Measurements from ENCODE around the gene PDCD5.

DNA sequence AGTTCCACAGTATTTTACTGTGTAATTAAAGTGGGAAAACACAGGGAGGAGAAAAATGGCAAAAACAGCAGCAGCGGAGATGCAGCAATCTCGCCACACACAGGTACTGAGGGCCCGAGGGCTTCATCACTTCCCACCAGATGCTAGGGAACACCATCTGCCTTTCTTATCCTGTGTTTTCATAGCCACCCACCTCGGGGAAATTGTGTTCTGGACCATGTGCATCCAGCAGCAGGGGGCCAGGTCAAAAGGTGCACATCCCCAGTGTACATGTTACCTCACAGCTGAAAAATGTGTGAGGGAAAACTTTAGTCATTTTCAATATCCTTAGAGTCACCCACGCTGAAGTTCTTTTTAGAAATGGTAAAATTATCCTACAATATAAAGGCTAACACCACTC is 30.2 kb downstream of the PDCD5 start:
- TF ChIP-seq, protein P1, sequence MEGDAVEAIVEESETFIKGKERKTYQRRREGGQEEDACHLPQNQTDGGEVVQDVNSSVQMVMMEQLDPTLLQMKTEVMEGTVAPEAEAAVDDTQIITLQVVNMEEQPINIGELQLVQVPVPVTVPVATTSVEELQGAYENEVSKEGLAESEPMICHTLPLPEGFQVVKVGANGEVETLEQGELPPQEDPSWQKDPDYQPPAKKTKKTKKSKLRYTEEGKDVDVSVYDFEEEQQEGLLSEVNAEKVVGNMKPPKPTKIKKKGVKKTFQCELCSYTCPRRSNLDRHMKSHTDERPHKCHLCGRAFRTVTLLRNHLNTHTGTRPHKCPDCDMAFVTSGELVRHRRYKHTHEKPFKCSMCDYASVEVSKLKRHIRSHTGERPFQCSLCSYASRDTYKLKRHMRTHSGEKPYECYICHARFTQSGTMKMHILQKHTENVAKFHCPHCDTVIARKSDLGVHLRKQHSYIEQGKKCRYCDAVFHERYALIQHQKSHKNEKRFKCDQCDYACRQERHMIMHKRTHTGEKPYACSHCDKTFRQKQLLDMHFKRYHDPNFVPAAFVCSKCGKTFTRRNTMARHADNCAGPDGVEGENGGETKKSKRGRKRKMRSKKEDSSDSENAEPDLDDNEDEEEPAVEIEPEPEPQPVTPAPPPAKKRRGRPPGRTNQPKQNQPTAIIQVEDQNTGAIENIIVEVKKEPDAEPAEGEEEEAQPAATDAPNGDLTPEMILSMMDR (IDR thresholded peaks at IDR 0.05; ENCODE audit: insufficient read depth, low read length) = no peak
- no peak for TF ChIP-seq POLR2AphosphoS5 (IDR thresholded peaks at IDR 0.05; ENCODE audit: low read depth)
- TF ChIP-seq, protein P2, sequence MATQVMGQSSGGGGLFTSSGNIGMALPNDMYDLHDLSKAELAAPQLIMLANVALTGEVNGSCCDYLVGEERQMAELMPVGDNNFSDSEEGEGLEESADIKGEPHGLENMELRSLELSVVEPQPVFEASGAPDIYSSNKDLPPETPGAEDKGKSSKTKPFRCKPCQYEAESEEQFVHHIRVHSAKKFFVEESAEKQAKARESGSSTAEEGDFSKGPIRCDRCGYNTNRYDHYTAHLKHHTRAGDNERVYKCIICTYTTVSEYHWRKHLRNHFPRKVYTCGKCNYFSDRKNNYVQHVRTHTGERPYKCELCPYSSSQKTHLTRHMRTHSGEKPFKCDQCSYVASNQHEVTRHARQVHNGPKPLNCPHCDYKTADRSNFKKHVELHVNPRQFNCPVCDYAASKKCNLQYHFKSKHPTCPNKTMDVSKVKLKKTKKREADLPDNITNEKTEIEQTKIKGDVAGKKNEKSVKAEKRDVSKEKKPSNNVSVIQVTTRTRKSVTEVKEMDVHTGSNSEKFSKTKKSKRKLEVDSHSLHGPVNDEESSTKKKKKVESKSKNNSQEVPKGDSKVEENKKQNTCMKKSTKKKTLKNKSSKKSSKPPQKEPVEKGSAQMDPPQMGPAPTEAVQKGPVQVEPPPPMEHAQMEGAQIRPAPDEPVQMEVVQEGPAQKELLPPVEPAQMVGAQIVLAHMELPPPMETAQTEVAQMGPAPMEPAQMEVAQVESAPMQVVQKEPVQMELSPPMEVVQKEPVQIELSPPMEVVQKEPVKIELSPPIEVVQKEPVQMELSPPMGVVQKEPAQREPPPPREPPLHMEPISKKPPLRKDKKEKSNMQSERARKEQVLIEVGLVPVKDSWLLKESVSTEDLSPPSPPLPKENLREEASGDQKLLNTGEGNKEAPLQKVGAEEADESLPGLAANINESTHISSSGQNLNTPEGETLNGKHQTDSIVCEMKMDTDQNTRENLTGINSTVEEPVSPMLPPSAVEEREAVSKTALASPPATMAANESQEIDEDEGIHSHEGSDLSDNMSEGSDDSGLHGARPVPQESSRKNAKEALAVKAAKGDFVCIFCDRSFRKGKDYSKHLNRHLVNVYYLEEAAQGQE (IDR thresholded peaks at IDR 0.05; ENCODE audit: insufficient replicate concordance, low read depth) = no peak
- TF ChIP-seq SPI1 (IDR thresholded peaks at IDR 0.05; ENCODE audit: borderline replicate concordance, low read depth) = no peak

Data from HL-60 (cell line).